HL-60 (cell line): ENCODE data around the gene ALDH9A1.
"Not testable (repeated sequence)": the region's sequence is repeated elsewhere in the genome, so short reads cannot be mapped to it uniquely, and the experiment has no call there.

Experiments
- CTCF ChIP-seq: IDR thresholded peaks from one replicate; pipeline ENCODE4 v1.5.1; 2011; ENCODE audit warnings: low read length, control low read depth, inconsistent platforms; ENCODE audit not compliant: insufficient read depth
- POLR2AphosphoS5 ChIP-seq: IDR thresholded peaks from 2 replicates; pipeline ENCODE4 v1.6.1; 2012; ENCODE audit warnings: low read depth

GRCh38 chr1:165658766-165659580 lies 39.4 kb downstream of the ALDH9A1 start:
- not testable (repeated sequence) for TF ChIP-seq CTCF, POLR2AphosphoS5
